HepG2 (cell line): ENCODE results near the gene PSMG4. TPM values are rescaled to one million over a fixed set of nuclear protein-coding genes. Genes with fewer than 3 reads are reported as not detected.

Experiments used
- ATAC-seq: fragments of 200-7000 bp; cut with Tn5 transposase; 3 replicates; pipeline ENCODE4 v1.9.1; 2020; ENCODE audit warnings: mild to moderate bottlenecking, moderate library complexity
- BruUV-seq: library from RNA; stranded (reverse); fragments of 400-500 nt; replicated peaks from 2 replicates; lab custom pipeline; 2021; lab: Mats Ljungman, UMichigan
- CTCF ChIA-PET: fragments of 300-600 bp; formaldehyde crosslinking; extraction: SDS; loops from one replicate; lab custom pipeline; 2021; ENCODE audit warnings: low total read pairs, inconsistent platforms, low intra/inter-chr PET ratio; lab: Yijun Ruan, JAX
- POLR2A ChIA-PET: fragments of 350-600 bp; sonication (Branson Sonifier 250); formaldehyde crosslinking; loops from one replicate; lab custom pipeline; 2020; ENCODE audit warnings: antibody characterized with exemption, inconsistent platforms; lab: Yijun Ruan, JAX
- DNase-seq: peaks from one replicate; pipeline ENCODE4 v3.0.0-alpha.2; 2015; ENCODE audit warnings: low spot score
- FAIRE-seq: peaks from 3 replicates; lab custom pipeline; 2011; peaks lifted over from hg19 to GRCh38; lab: Jason Lieb, UNC
- H2AFZ ChIP-seq: one replicate; pipeline ENCODE4 v1.6.1; 2011; ENCODE audit warnings: low read length, inconsistent platforms
- H3K27ac ChIP-seq: fragments of 300-600 bp; 3 replicates; pipeline ENCODE4 v1.8.0; 2011; ENCODE audit warnings: mixed run types, mild to moderate bottlenecking, mixed read lengths, low read length, inconsistent platforms; ENCODE audit not compliant: insufficient read depth; ENCODE audit errors: extremely low read length
- H3K27me3 ChIP-seq, 2 experiments: fragments of 200-600 bp in 1 of 2; 2 replicates in 1 of 2; 3 replicates in 1 of 2; pipeline versions ENCODE4 v1.6.0 to v1.8.0; 2011; ENCODE audit warnings: low read length in 2 of 2, mild to moderate bottlenecking in 2 of 2, moderate library complexity in 2 of 2, inconsistent platforms in 1 of 2; ENCODE audit not compliant: insufficient read depth in 2 of 2, control insufficient read depth in 1 of 2
- H3K36me3 ChIP-seq, 2 experiments: fragments of 200-600 bp in 1 of 2; replicated peaks in 1 of 2; 2 replicates in 1 of 2; 3 replicates in 1 of 2; pipeline versions ENCODE4 v1.5.1 to v1.8.0; 2011; ENCODE audit warnings: low read length in 2 of 2, inconsistent platforms in 1 of 2; ENCODE audit not compliant: insufficient read depth in 2 of 2, control insufficient read depth in 1 of 2
- H3K4me1 ChIP-seq: 2 replicates; pipeline ENCODE4 v1.5.1; 2012; ENCODE audit warnings: low read length, inconsistent platforms; ENCODE audit not compliant: insufficient read depth
- H3K4me2 ChIP-seq: 2 replicates; pipeline ENCODE4 v1.6.0; 2011; ENCODE audit warnings: low read depth, low read length, inconsistent platforms
- H3K4me3 ChIP-seq, 3 experiments: fragments of 200-600 bp in 1 of 3; sonication (generic), shearing (Covaris generic) in 1 of 3; replicated peaks in 1 of 3; 2 replicates each; pipeline ENCODE4 v1.5.1; 2011 to 2016; ENCODE audit warnings: low read length in 3 of 3, inconsistent platforms in 2 of 3, low read depth in 2 of 3, mild to moderate bottlenecking in 2 of 3, control low read depth in 1 of 3, mixed read lengths in 1 of 3; ENCODE audit not compliant: insufficient read depth in 1 of 3
- H3K79me2 ChIP-seq: one replicate; pipeline ENCODE4 v1.6.1; 2011; ENCODE audit warnings: low read length, inconsistent platforms; ENCODE audit not compliant: insufficient read depth
- H3K9ac ChIP-seq: 2 replicates; pipeline ENCODE4 v1.6.0; 2011; ENCODE audit warnings: mild to moderate bottlenecking, low read depth, low read length, inconsistent platforms; ENCODE audit not compliant: insufficient read depth
- H3K9me3 ChIP-seq: 2 replicates; pipeline ENCODE4 v1.5.1; 2012; ENCODE audit warnings: mild to moderate bottlenecking, low read length
- H4K20me1 ChIP-seq: 2 replicates; pipeline ENCODE4 v1.6.0; 2011; ENCODE audit warnings: inconsistent platforms, mild to moderate bottlenecking, low read length, moderate library complexity; ENCODE audit not compliant: insufficient read depth
- CHCHD3 ChIP-seq: sonication (generic); formaldehyde crosslinking; IDR thresholded peaks from 2 replicates; pipeline ENCODE4 v1.8.0; 2022; ENCODE audit warnings: mild to moderate bottlenecking, missing genetic modification reagents, moderate library complexity
- EZH2 ChIP-seq: conservative IDR thresholded peaks from 2 replicates; pipeline ENCODE4 v1.6.1; 2012; ENCODE audit warnings: mild to moderate bottlenecking, low read depth, low read length, moderate library complexity
- FOSL2 ChIP-seq: sonication (generic); formaldehyde crosslinking; IDR thresholded peaks from 2 replicates; pipeline ENCODE4 v1.4.0; 2020; ENCODE audit warnings: missing genetic modification reagents
- GATAD2A ChIP-seq: IDR thresholded peaks from 2 replicates; pipeline ENCODE4 v1.6.1; 2016
- IRX3 ChIP-seq: sonication (generic); formaldehyde crosslinking; IDR thresholded peaks from 2 replicates; pipeline ENCODE4 v1.8.1; 2023; ENCODE audit warnings: mild to moderate bottlenecking, low read depth, missing genetic modification reagents, borderline replicate concordance
- NR3C1 ChIP-seq: sonication (generic); formaldehyde crosslinking; IDR thresholded peaks from 2 replicates; pipeline ENCODE4 v1.4.0; 2020; ENCODE audit warnings: missing genetic modification reagents
- NRL ChIP-seq: sonication (generic); formaldehyde crosslinking; IDR thresholded peaks from 2 replicates; pipeline ENCODE4 v1.5.0; 2020; ENCODE audit warnings: missing genetic modification reagents, mild to moderate bottlenecking, moderate library complexity, borderline replicate concordance
- RBM22 ChIP-seq: fragments of 200-400 bp; formaldehyde crosslinking; optimal IDR thresholded peaks from 2 replicates; pipeline ENCODE3; 2017; ENCODE audit warnings: mild to moderate bottlenecking, low read length, moderate library complexity
- ZBTB3 ChIP-seq: sonication (generic); formaldehyde crosslinking; IDR thresholded peaks from 2 replicates; pipeline ENCODE4 v1.4.0; 2020; ENCODE audit warnings: low read depth, mild to moderate bottlenecking, moderate library complexity, missing genetic modification reagents, borderline replicate concordance
- ZBTB7B ChIP-seq: sonication (generic); formaldehyde crosslinking; IDR thresholded peaks from 2 replicates; pipeline ENCODE4 v1.4.0; 2020; ENCODE audit warnings: missing genetic modification reagents
- ZMYM3 ChIP-seq: sonication (generic); formaldehyde crosslinking; IDR thresholded peaks from 2 replicates; pipeline ENCODE4 v1.5.1; 2020; ENCODE audit warnings: mild to moderate bottlenecking, missing genetic modification reagents
- ZNF234 ChIP-seq: sonication (generic); formaldehyde crosslinking; conservative IDR thresholded peaks from 2 replicates; pipeline ENCODE4 v1.5.1; 2020; ENCODE audit warnings: mild to moderate bottlenecking, missing genetic modification reagents
- ZNF30 ChIP-seq: sonication (generic); formaldehyde crosslinking; IDR thresholded peaks from 2 replicates; pipeline ENCODE4 v1.5.0; 2020; ENCODE audit warnings: mild to moderate bottlenecking, missing genetic modification reagents
- ZNF646 ChIP-seq: sonication (generic); formaldehyde crosslinking; IDR thresholded peaks from 2 replicates; pipeline ENCODE4 v1.9.0; 2021; ENCODE audit warnings: mild to moderate bottlenecking, missing genetic modification reagents
- ZNF678 ChIP-seq: sonication (generic); formaldehyde crosslinking; IDR thresholded peaks from 2 replicates; pipeline ENCODE4 v1.4.0; 2020; ENCODE audit warnings: mild to moderate bottlenecking, missing genetic modification reagents
- WGBS: methylation state at CpG from one replicate; pipeline ENCODE4 v1.1.6; 2017; ENCODE audit warnings: low lambda C conversion rate; 5-methylcytosine and 5-hydroxymethylcytosine counted together
- in situ Hi-C: cut with HindIII; loops from 2 replicates; pipeline ENCODE4 v1.10.0; 2017; ENCODE audit warnings: low pct_unique_long_range_greater_than_20kb; ENCODE audit not compliant: extremely low pct_ligation_motif_present
- intact Hi-C: fragments of 100-400 bp; cut with micrococcal nuclease; formaldehyde crosslinking; loops from one replicate; pipeline ENCODE4 v1.10.0; 2022; ENCODE audit not compliant: unreplicated experiment
- polyA plus RNA-seq, 8 experiments: library from polyadenylated mRNA; depleted of rRNA in 3 of 8; stranded (reverse) in 7 of 8; unstranded in 1 of 8; fragments of >200 nt; fragmentation: Illumina TruSeq in 4 of 8; extraction: Trizol in 4 of 8; gene quantifications; 2 replicates each; pipeline versions ENCODE4 v1.2.1 to v1.2.3, GENCODE V29; 2011 to 2016; ENCODE audit warnings: low read depth in 4 of 8, missing spikeins in 1 of 8, mixed read lengths in 1 of 8; ENCODE audit not compliant: insufficient read depth in 1 of 8
- total RNA-seq, 5 experiments: library from RNA; depleted of rRNA; stranded (reverse); fragments of >200 nt; fragmentation: Illumina TruSeq; extraction: Trizol; gene quantifications; 2 replicates each; pipeline ENCODE4 v1.2.3, GENCODE V29; 2016; ENCODE audit warnings: low read depth in 1 of 5

PSMG4 gene
- total and polyA plus RNA-seq, 2 of the 13 experiments (the other 11 are each of a cell fraction or from before 2014, with no cell fraction given): 28.5 to 32.8 TPM

- TF ChIP-seq RBM22 (no peak), NRL (CRISPR knock-in tag) (0 out of 2 replicates have a peak, but pooled peaks have one; percentile 32), ZMYM3 (CRISPR knock-in tag) (peak; percentile 36; the same call in 1 of the 2 replicates), ZBTB7B (CRISPR knock-in tag) (peak; percentile 67), ZNF678 (CRISPR knock-in tag) (no peak), GATAD2A (CRISPR knock-in tag) (peak; percentile 61), IRX3 (CRISPR knock-in tag) (no peak)
Measured at GRCh38 chr6:3247255-3248146, 11.2 kb upstream of the PSMG4 start (continued).

GRCh38 chr6:3249821-3250220, 8.9 kb upstream of the PSMG4 start:
- FAIRE-seq: no peak

More at GRCh38 chr6:3249821-3250220, 8.9 kb upstream of the PSMG4 start:
- Histone ChIP-seq H2AFZ (no peak overlapping the region), H3K27ac (no peak overlapping the region), H3K27me3 (peaks cover 1 to 43% of the 10 kb centered on the region in 2 experiments; a peak in 3 of 5 replicates), H3K36me3 (no peaks in the 10 kb centered on the region), H3K9me3 (no peaks in the 10 kb centered on the region), H3K79me2 (no peaks in the 10 kb centered on the region), H3K4me2 (no peak overlapping the region), H4K20me1 (no peaks in the 10 kb centered on the region), H3K9ac (no peak overlapping the region), H3K4me1 (peaks cover 59% of the 10 kb centered on the region), H3K4me3 (no peak overlapping the region)
- POLR2A ChIA-PET: interaction anchor here (1.4 to 3.4 kb wide), 2 partner anchors 19 to 21 kb away, joined by 3 to 19 read pairs; no protein-coding TSS in a partner anchor
- CTCF ChIA-PET: interaction anchor here (2.5 kb wide), 1 partner anchor 124 kb away, joined by 20 read pairs; no protein-coding TSS in a partner anchor
- in situ Hi-C loops (loop anchor here (5.0 to 10.0 kb wide), 2 partner anchors 113 to 255 kb away; partner anchors contain the start of gene NQO2), intact Hi-C loops (loop anchor here (2.0 to 5.0 kb wide), 4 partner anchors 43 to 253 kb away; partner anchors contain the start of genes BPHL and NQO2)
- no peak for ATAC-seq
- BruUV-seq: no TSS peak
- whole genome bisulfite sequencing: 76% methylated on average over 3 of the region's 3 CpGs
- DNase-seq: no peak
- no peak for TF ChIP-seq ZNF30 (CRISPR knock-in tag)
- TF ChIP-seq ZNF234: no peak
- no peak for TF ChIP-seq ZBTB3 (CRISPR knock-in tag)
- no peak for TF ChIP-seq ZNF646 (CRISPR knock-in tag)
- TF ChIP-seq NR3C1 (CRISPR knock-in tag): no peak
- no peak for TF ChIP-seq EZH2
- no peak for TF ChIP-seq FOSL2 (CRISPR knock-in tag)
- TF ChIP-seq CHCHD3 (CRISPR knock-in tag): no peak
